Measurements from ENCODE around the gene FTH1.

FTH1 gene

GRCh38 chr11:61916737-61917333, 50.6 kb downstream of the FTH1 start:
- DNase-seq (ENCODE audit: low read depth in 2 of 2), result no peak

- no peak for DNase-seq (ENCODE audit: low read depth in 2 of 2)
Measured at GRCh38 chr11:61914471-61915171, 52.8 kb downstream of the FTH1 start.

Data from fibroblast of skin of left biceps (primary cell).